ENCODE data around the gene TEX14.

- peak in 2 of 4 experiments; percentile 32 to 39 for TF ChIP-seq CTCF (IDR thresholded peaks at IDR 0.05)
- no peak for TF ChIP-seq POLR2A (IDR thresholded peaks at IDR 0.05)
Observed at GRCh38 chr17:58577696-58578095, 114.1 kb downstream of the TEX14 start.
